ENCODE measurements around the gene VASP. TPM values are rescaled to one million over a fixed set of nuclear protein-coding genes. Genes with fewer than 3 reads are reported as not detected.

Gene VASP
- polyA plus RNA-seq, 2 of the 4 experiments (the other 2 are of a cell fraction), result 64.5 to 94.3 TPM

- TF ChIP-seq, protein P1, sequence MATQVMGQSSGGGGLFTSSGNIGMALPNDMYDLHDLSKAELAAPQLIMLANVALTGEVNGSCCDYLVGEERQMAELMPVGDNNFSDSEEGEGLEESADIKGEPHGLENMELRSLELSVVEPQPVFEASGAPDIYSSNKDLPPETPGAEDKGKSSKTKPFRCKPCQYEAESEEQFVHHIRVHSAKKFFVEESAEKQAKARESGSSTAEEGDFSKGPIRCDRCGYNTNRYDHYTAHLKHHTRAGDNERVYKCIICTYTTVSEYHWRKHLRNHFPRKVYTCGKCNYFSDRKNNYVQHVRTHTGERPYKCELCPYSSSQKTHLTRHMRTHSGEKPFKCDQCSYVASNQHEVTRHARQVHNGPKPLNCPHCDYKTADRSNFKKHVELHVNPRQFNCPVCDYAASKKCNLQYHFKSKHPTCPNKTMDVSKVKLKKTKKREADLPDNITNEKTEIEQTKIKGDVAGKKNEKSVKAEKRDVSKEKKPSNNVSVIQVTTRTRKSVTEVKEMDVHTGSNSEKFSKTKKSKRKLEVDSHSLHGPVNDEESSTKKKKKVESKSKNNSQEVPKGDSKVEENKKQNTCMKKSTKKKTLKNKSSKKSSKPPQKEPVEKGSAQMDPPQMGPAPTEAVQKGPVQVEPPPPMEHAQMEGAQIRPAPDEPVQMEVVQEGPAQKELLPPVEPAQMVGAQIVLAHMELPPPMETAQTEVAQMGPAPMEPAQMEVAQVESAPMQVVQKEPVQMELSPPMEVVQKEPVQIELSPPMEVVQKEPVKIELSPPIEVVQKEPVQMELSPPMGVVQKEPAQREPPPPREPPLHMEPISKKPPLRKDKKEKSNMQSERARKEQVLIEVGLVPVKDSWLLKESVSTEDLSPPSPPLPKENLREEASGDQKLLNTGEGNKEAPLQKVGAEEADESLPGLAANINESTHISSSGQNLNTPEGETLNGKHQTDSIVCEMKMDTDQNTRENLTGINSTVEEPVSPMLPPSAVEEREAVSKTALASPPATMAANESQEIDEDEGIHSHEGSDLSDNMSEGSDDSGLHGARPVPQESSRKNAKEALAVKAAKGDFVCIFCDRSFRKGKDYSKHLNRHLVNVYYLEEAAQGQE (IDR thresholded peaks at IDR 0.05), result no peak
- TF ChIP-seq HES2 (IDR thresholded peaks at IDR 0.05) (no peak), FOSB (CRISPR knock-in tag; IDR thresholded peaks at IDR 0.05) (peak; percentile 97), SMC3 (IDR thresholded peaks at IDR 0.05) (no peak), JUN (IDR thresholded peaks at IDR 0.05) (no peak), EHF (CRISPR knock-in tag; IDR thresholded peaks at IDR 0.05) (no peak), HOXB13 (CRISPR knock-in tag; IDR thresholded peaks at IDR 0.05; ENCODE audit: low read depth) (no peak), CHD2 (IDR thresholded peaks at IDR 0.05; ENCODE audit: low read length, partially characterized antibody) (no peak), TP53 (CRISPR knock-in tag; IDR thresholded peaks at IDR 0.05) (0 out of 2 replicates have a peak, but pooled peaks have one; percentile 61), RARB (CRISPR knock-in tag; IDR thresholded peaks at IDR 0.05) (peak; percentile 72; the same call in 1 of the 2 replicates), HOXA7 (CRISPR knock-in tag; IDR thresholded peaks at IDR 0.05) (peak; percentile 90), ESRRA (IDR thresholded peaks at IDR 0.05; ENCODE audit: borderline replicate concordance, low read length) (no peak), BHLHE40 (IDR thresholded peaks at IDR 0.05; ENCODE audit: low read depth, low read length) (no peak), RCOR1 (IDR thresholded peaks at IDR 0.05; ENCODE audit: low read depth, low read length) (no peak), TFCP2L1 (CRISPR knock-in tag; IDR thresholded peaks at IDR 0.05) (peak; percentile 95)
- TF ChIP-seq, protein P2, sequence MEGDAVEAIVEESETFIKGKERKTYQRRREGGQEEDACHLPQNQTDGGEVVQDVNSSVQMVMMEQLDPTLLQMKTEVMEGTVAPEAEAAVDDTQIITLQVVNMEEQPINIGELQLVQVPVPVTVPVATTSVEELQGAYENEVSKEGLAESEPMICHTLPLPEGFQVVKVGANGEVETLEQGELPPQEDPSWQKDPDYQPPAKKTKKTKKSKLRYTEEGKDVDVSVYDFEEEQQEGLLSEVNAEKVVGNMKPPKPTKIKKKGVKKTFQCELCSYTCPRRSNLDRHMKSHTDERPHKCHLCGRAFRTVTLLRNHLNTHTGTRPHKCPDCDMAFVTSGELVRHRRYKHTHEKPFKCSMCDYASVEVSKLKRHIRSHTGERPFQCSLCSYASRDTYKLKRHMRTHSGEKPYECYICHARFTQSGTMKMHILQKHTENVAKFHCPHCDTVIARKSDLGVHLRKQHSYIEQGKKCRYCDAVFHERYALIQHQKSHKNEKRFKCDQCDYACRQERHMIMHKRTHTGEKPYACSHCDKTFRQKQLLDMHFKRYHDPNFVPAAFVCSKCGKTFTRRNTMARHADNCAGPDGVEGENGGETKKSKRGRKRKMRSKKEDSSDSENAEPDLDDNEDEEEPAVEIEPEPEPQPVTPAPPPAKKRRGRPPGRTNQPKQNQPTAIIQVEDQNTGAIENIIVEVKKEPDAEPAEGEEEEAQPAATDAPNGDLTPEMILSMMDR (IDR thresholded peaks at IDR 0.05), result no peak
- TF ChIP-seq, protein P3, sequence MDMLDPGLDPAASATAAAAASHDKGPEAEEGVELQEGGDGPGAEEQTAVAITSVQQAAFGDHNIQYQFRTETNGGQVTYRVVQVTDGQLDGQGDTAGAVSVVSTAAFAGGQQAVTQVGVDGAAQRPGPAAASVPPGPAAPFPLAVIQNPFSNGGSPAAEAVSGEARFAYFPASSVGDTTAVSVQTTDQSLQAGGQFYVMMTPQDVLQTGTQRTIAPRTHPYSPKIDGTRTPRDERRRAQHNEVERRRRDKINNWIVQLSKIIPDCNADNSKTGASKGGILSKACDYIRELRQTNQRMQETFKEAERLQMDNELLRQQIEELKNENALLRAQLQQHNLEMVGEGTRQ (IDR thresholded peaks at IDR 0.05), result no peak
Observed at GRCh38 chr19:45476304-45476703, 31.0 kb upstream of the VASP start (continued).

DNA sequence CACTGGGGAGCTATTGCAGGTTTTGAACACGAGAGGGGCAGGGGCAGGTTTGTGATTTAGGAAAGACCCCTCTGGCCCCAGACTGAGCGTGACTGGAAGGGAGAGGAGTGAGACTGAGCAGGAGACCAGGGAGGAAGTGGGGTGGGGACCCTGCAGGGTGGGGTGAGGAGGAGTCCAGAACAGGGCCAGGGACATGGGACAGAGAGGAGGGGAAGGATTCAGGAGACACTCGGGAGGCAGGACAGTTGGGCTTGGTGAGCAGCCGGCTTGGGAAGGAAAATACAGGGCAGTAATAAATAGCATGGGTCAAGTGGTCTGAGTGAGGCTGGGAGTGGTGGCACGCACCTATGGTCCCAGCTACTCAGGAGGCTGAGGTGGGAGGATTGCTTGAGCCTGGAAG, 30.1 kb upstream of the VASP start:
- Histone ChIP-seq H3K4me3 (no peak overlapping the region), H3K4me2 (peak overlapping the region; percentile 81; the same call in 2 of the 3 replicates), H3K9me3 (no peaks in the 10 kb centered on the region), H3K27ac (peak overlapping the region in 1 of 2 experiments; percentile 17; a peak in 1 of 6 replicates), H3K4me1 (peaks cover 13% of the 10 kb centered on the region)
- ChIA-PET CTCF (interaction anchor here (0.7 to 33.4 kb wide), 9 partner anchors 11 to 166 kb away, joined by 3 to 1883 read pairs (median 99); partner anchors contain the start of genes ERCC1, FOSB, PPM1N and PPP1R13L), POLR2A (interaction anchor here (0.7 to 2.8 kb wide), 3 partner anchors 9 to 37 kb away, joined by 5 to 40 read pairs (median 34); partner anchors contain the start of gene FOSB)
- TF ChIP-seq TFCP2L1 (CRISPR knock-in tag; IDR thresholded peaks at IDR 0.05) (peak; percentile 66; the same call in 1 of the 2 replicates), RNF2 (IDR thresholded peaks at IDR 0.05; ENCODE audit: borderline replicate concordance, low read depth) (no peak)
- FAIRE-seq (no peak), DNase-seq (ENCODE audit: low read depth in 1 of 2, low spot score in 1 of 2) (no peak), ATAC-seq (peak in 1 of 2 experiments; percentile 5; a peak in 3 of 6 replicates)
- 64% methylated on average over 5 of the region's 5 CpGs for WGBS (ENCODE audit: missing lambda C conversion rate)

Measured in A549 (cell line).